ENCODE measurements around the gene OVCA2. TPM values are rescaled to one million over a fixed set of nuclear protein-coding genes. Genes with fewer than 3 reads are reported as not detected.

OVCA2 gene
- total RNA-seq, 1 donor from 2014 or later: 32.7 TPM

- peaks cover 16% of the 10 kb centered on the region for H3K4me1 Mint-ChIP-seq (ENCODE audit: unreplicated experiment)
- H3K36me3 Mint-ChIP-seq (ENCODE audit: low read depth, unreplicated experiment): peaks cover 22% of the 10 kb centered on the region
- H3K4me3 Mint-ChIP-seq (ENCODE audit: unreplicated experiment): no peak overlapping the region
- TF ChIP-seq, protein P1, sequence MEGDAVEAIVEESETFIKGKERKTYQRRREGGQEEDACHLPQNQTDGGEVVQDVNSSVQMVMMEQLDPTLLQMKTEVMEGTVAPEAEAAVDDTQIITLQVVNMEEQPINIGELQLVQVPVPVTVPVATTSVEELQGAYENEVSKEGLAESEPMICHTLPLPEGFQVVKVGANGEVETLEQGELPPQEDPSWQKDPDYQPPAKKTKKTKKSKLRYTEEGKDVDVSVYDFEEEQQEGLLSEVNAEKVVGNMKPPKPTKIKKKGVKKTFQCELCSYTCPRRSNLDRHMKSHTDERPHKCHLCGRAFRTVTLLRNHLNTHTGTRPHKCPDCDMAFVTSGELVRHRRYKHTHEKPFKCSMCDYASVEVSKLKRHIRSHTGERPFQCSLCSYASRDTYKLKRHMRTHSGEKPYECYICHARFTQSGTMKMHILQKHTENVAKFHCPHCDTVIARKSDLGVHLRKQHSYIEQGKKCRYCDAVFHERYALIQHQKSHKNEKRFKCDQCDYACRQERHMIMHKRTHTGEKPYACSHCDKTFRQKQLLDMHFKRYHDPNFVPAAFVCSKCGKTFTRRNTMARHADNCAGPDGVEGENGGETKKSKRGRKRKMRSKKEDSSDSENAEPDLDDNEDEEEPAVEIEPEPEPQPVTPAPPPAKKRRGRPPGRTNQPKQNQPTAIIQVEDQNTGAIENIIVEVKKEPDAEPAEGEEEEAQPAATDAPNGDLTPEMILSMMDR (IDR thresholded peaks at IDR 0.05; ENCODE audit: unreplicated experiment): no peak
- no peak for DNase-seq (ENCODE audit: low spot score)
- H3K9me3 Mint-ChIP-seq (ENCODE audit: unreplicated experiment): no peaks in the 10 kb centered on the region
- H3K27ac Mint-ChIP-seq (ENCODE audit: unreplicated experiment): no peak overlapping the region
- H3K27me3 Mint-ChIP-seq (ENCODE audit: unreplicated experiment): peaks cover 4% of the 10 kb centered on the region
These were observed 33.1 kb downstream of the OVCA2 start for GRCh38 chr17:2074919-2075318.

GRCh38 chr17:2075336-2076086, 33.7 kb downstream of the OVCA2 start:
- Mint-ChIP-seq H3K4me1 (ENCODE audit: unreplicated experiment) (peaks cover 15% of the 10 kb centered on the region), H3K9me3 (ENCODE audit: unreplicated experiment) (no peaks in the 10 kb centered on the region), H3K36me3 (ENCODE audit: low read depth, unreplicated experiment) (peaks cover 22% of the 10 kb centered on the region), H3K27ac (ENCODE audit: unreplicated experiment) (no peak overlapping the region), H3K27me3 (ENCODE audit: unreplicated experiment) (peaks cover 4% of the 10 kb centered on the region), H3K4me3 (ENCODE audit: unreplicated experiment) (no peak overlapping the region)
- TF ChIP-seq, protein P1 (IDR thresholded peaks at IDR 0.05; ENCODE audit: unreplicated experiment): no peak
- no peak for DNase-seq (ENCODE audit: low spot score)

- no peak for DNase-seq (ENCODE audit: low spot score)
- Mint-ChIP-seq H3K27ac (ENCODE audit: unreplicated experiment) (no peak overlapping the region), H3K27me3 (ENCODE audit: unreplicated experiment) (peaks cover 4% of the 10 kb centered on the region), H3K4me1 (ENCODE audit: unreplicated experiment) (peaks cover 7% of the 10 kb centered on the region), H3K36me3 (ENCODE audit: low read depth, unreplicated experiment) (peaks cover 22% of the 10 kb centered on the region), H3K4me3 (ENCODE audit: unreplicated experiment) (no peak overlapping the region), H3K9me3 (ENCODE audit: unreplicated experiment) (no peaks in the 10 kb centered on the region)
- TF ChIP-seq, protein P1 (IDR thresholded peaks at IDR 0.05; ENCODE audit: unreplicated experiment): no peak
These were observed 34.5 kb downstream of the OVCA2 start for GRCh38 chr17:2076087-2076984.

DNA sequence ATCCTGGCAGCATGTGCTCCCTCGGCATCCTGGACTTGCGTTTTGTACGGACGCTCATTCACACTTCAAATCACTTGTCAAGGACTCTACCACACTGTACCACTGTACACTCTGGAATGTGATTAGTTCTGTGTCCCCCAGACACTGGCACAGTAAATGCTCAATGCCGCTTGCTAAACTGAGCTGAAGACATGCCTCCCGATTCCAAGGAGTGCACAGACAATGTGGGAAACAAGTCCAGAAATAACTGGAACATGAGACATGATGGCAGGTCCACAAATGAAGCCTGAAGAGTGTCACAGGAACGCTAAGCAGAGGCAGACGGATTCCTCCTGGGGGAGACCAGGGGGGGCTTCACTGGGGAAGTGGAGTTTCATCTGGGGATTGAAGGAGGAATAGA, 35.2 kb downstream of the OVCA2 start:
- no peak for DNase-seq (ENCODE audit: low spot score)
- no peak overlapping the region for H3K4me3 Mint-ChIP-seq (ENCODE audit: unreplicated experiment)
- TF ChIP-seq, protein P1 (IDR thresholded peaks at IDR 0.05; ENCODE audit: unreplicated experiment): no peak
- peaks cover 2% of the 10 kb centered on the region for H3K4me1 Mint-ChIP-seq (ENCODE audit: unreplicated experiment)
- H3K27me3 Mint-ChIP-seq (ENCODE audit: unreplicated experiment): peaks cover 4% of the 10 kb centered on the region
- H3K9me3 Mint-ChIP-seq (ENCODE audit: unreplicated experiment): no peaks in the 10 kb centered on the region
- H3K27ac Mint-ChIP-seq (ENCODE audit: unreplicated experiment): no peak overlapping the region
- peaks cover 26% of the 10 kb centered on the region for H3K36me3 Mint-ChIP-seq (ENCODE audit: low read depth, unreplicated experiment)
